Activated CD8-positive, alpha-beta T cell treated with anti-CD3 and anti-CD28 coated beads for 36 hours (primary cell): Measurements from ENCODE around the gene KY. TPM values are rescaled to one million over a fixed set of nuclear protein-coding genes. Genes with fewer than 3 reads are reported as not detected.

ENCODE experiments used
- ATAC-seq: fragments of 200-7000 bp; cut with Tn5 transposase; one replicate; pipeline ENCODE4 v1.10.0; 2021; ENCODE audit warnings: mild to moderate bottlenecking, moderate library complexity
- CTCF ChIA-PET: fragments of 350-600 bp; sonication (Branson Sonifier 250); formaldehyde crosslinking; loops from one replicate; lab custom pipeline; 2021; ENCODE audit warnings: antibody characterized with exemption; lab: Charles Lee
- POLR2A ChIA-PET: fragments of 350-600 bp; sonication (Branson Sonifier 250); formaldehyde crosslinking; loops from one replicate; lab custom pipeline; 2021; ENCODE audit warnings: antibody characterized with exemption; lab: Charles Lee
- DNase-seq: peaks from one replicate; pipeline ENCODE4 v3.0.0-alpha.2; 2020
- H3K27ac Mint-ChIP-seq: one replicate; pipeline ENCODE4 v1.8.0; 2021; ENCODE audit warnings: mild to moderate bottlenecking, mixed read lengths
- H3K27me3 Mint-ChIP-seq: one replicate; pipeline ENCODE4 v1.8.0; 2021; ENCODE audit warnings: mixed read lengths
- H3K36me3 Mint-ChIP-seq: one replicate; pipeline ENCODE4 v1.8.0; 2021; ENCODE audit warnings: low read depth, mixed read lengths
- H3K4me1 Mint-ChIP-seq: one replicate; pipeline ENCODE4 v1.8.0; 2021; ENCODE audit warnings: low read depth, mixed read lengths
- H3K4me3 Mint-ChIP-seq: one replicate; pipeline ENCODE4 v1.8.0; 2021; ENCODE audit warnings: mild to moderate bottlenecking, moderate library complexity, mixed read lengths
- H3K9me3 Mint-ChIP-seq: one replicate; pipeline ENCODE4 v1.8.0; 2021; ENCODE audit warnings: mixed read lengths
- CTCF ChIP-seq: fragments of 200-600 bp; IDR thresholded peaks from one replicate; pipeline ENCODE4 v1.8.0; 2022; ENCODE audit warnings: antibody characterized with exemption, mild to moderate bottlenecking
- intact Hi-C: fragments of 100-400 bp; cut with micrococcal nuclease; formaldehyde crosslinking; loops from one replicate; pipeline ENCODE4 v1.10.0; 2022
- total RNA-seq, 2 experiments: library from RNA; stranded (reverse); gene quantifications; one replicate each; pipeline ENCODE4 v1.2.3, GENCODE V29; 2021

KY gene
- total RNA-seq, 2 experiments from 2014 or later: not detected

- CTCF ChIA-PET: interaction anchor here (0.8 kb wide), 1 partner anchor 13 kb away, joined by 3 read pairs; no protein-coding TSS in a partner anchor
Observed at GRCh38 chr3:134672571-134672970, 21.7 kb upstream of the KY start.

DNA sequence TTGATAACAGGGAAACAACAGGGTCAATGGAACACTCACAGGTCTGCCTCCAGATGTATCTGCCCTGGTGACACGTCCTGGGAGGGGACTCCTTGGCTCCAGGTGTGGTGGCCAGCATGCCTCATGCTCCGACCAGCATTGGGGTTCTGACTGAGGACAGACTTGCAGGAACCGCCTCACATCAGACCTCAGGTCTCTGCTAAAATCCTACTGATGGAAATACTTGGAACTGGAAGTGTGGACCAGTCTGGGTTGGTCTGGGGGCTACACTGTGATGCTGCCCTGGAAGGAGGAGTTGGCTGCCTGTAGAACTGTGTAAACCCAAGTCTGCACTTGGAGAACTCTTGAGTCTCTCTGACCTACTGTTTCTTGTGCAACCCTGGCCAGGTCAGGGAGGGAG is 17.1 kb upstream of the KY start:
- ChIA-PET CTCF (no interaction called here), POLR2A (no interaction called here)

More at GRCh38 chr3:134672571-134672970, 21.7 kb upstream of the KY start:
- Mint-ChIP-seq H3K4me3 (no peak overlapping the region), H3K9me3 (peaks cover 31% of the 10 kb centered on the region), H3K27ac (no peak overlapping the region), H3K4me1 (no peaks in the 10 kb centered on the region), H3K27me3 (peaks cover 5% of the 10 kb centered on the region), H3K36me3 (no peaks in the 10 kb centered on the region)
- intact Hi-C loops: no loop called here
- TF ChIP-seq CTCF: no peak
- ATAC-seq (no peak), DNase-seq (no peak)
- POLR2A ChIA-PET: no interaction called here

GRCh38 chr3:134667406-134667805 is 16.6 kb upstream of the KY start:
- no peak for DNase-seq
- CTCF ChIA-PET: interaction anchor here (1.4 kb wide), 1 partner anchor 88 kb away, joined by 3 read pairs; no protein-coding TSS in a partner anchor
- no peak for ATAC-seq
- no peak for TF ChIP-seq CTCF
- Mint-ChIP-seq H3K9me3 (no peaks in the 10 kb centered on the region), H3K36me3 (no peaks in the 10 kb centered on the region), H3K4me1 (no peaks in the 10 kb centered on the region), H3K4me3 (no peak overlapping the region), H3K27me3 (peaks cover 4% of the 10 kb centered on the region), H3K27ac (no peak overlapping the region)
- POLR2A ChIA-PET: no interaction called here
- intact Hi-C loops: no loop called here

More for the DNA sequence above, 17.1 kb upstream of the KY start:
- H3K4me3 Mint-ChIP-seq: no peak overlapping the region
- H3K36me3 Mint-ChIP-seq: no peaks in the 10 kb centered on the region
- no peak for ATAC-seq
- peaks cover 2% of the 10 kb centered on the region for H3K9me3 Mint-ChIP-seq
- intact Hi-C loops: no loop called here
- TF ChIP-seq CTCF: no peak
- H3K27ac Mint-ChIP-seq: no peak overlapping the region
- DNase-seq: no peak
- peaks cover 4% of the 10 kb centered on the region for H3K27me3 Mint-ChIP-seq
- no peaks in the 10 kb centered on the region for H3K4me1 Mint-ChIP-seq

GRCh38 chr3:134666885-134667284 is 16.1 kb upstream of the KY start:
- POLR2A ChIA-PET: no interaction called here
- H3K27ac Mint-ChIP-seq: no peak overlapping the region
- CTCF ChIA-PET: interaction anchor here (1.4 kb wide), 1 partner anchor 88 kb away, joined by 3 read pairs; no protein-coding TSS in a partner anchor
- intact Hi-C loops: no loop called here
- no peak overlapping the region for H3K4me3 Mint-ChIP-seq
- H3K4me1 Mint-ChIP-seq: no peaks in the 10 kb centered on the region
- no peaks in the 10 kb centered on the region for H3K9me3 Mint-ChIP-seq
- no peak for DNase-seq
- H3K27me3 Mint-ChIP-seq: peaks cover 4% of the 10 kb centered on the region
- H3K36me3 Mint-ChIP-seq: no peaks in the 10 kb centered on the region
- no peak for ATAC-seq
- no peak for TF ChIP-seq CTCF

GRCh38 chr3:134666466-134666865 is 15.6 kb upstream of the KY start:
- POLR2A ChIA-PET: no interaction called here
- intact Hi-C loops: no loop called here
- H3K9me3 Mint-ChIP-seq: no peaks in the 10 kb centered on the region
- no peak for TF ChIP-seq CTCF
- no peak for ATAC-seq
- no peaks in the 10 kb centered on the region for H3K36me3 Mint-ChIP-seq
- DNase-seq: no peak
- H3K27me3 Mint-ChIP-seq: peaks cover 4% of the 10 kb centered on the region
- no peaks in the 10 kb centered on the region for H3K4me1 Mint-ChIP-seq
- H3K4me3 Mint-ChIP-seq: no peak overlapping the region
- CTCF ChIA-PET: interaction anchor here (1.4 kb wide), 1 partner anchor 89 kb away, joined by 3 read pairs; no protein-coding TSS in a partner anchor
- no peak overlapping the region for H3K27ac Mint-ChIP-seq
